Activated naive CD4-positive, alpha-beta T cell treated with Interleukin-2 at 50 U/mL for 16 hours (primary cell): ENCODE data around the gene MMP28.
A peak's percentile ranks its signal among the peaks of the same experiment; 100 is the strongest.

Source experiments
- DNase-seq: peaks from one replicate; pipeline ENCODE4 v3.0.0-alpha.2; 2020

The MMP28 gene

GRCh38 chr17:35795007-35795870, at the start of gene MMP28:
Gene MMP28 (minus strand): TSS chr17:35795641. CDS start chr17:35795377, 264 bp downstream.
- DNase-seq, result peak; percentile 40

GRCh38 chr17:35844547-35844946, 49.1 kb upstream of the MMP28 start:
- DNase-seq, result no peak

GRCh38 chr17:35843698-35844097, 48.3 kb upstream of the MMP28 start:
- no peak for DNase-seq

- no peak for DNase-seq
Observed at GRCh38 chr17:35842239-35842638, 46.8 kb upstream of the MMP28 start.

GRCh38 chr17:35841505-35841904, 46.1 kb upstream of the MMP28 start:
- DNase-seq, result no peak

- no peak for DNase-seq
Observed at GRCh38 chr17:35841101-35841500, 45.7 kb upstream of the MMP28 start.

- no peak for DNase-seq
Observed at GRCh38 chr17:35825206-35825605, 29.8 kb upstream of the MMP28 start.

- no peak for DNase-seq
Observed at GRCh38 chr17:35821308-35821707, 25.9 kb upstream of the MMP28 start.

GRCh38 chr17:35819455-35819854, 24.0 kb upstream of the MMP28 start:
- DNase-seq, result no peak

GRCh38 chr17:35817196-35817595, 21.8 kb upstream of the MMP28 start:
- no peak for DNase-seq

GRCh38 chr17:35816723-35817122, 21.3 kb upstream of the MMP28 start:
- no peak for DNase-seq

- no peak for DNase-seq
Observed at GRCh38 chr17:35812456-35812855, 17.0 kb upstream of the MMP28 start.

- no peak for DNase-seq
Observed at GRCh38 chr17:35811759-35812158, 16.3 kb upstream of the MMP28 start.

- no peak for DNase-seq
Observed at GRCh38 chr17:35809855-35810461, 14.5 kb upstream of the MMP28 start.

- DNase-seq, result peak; percentile 97
Observed at GRCh38 chr17:35808962-35809854, 13.8 kb upstream of the MMP28 start, which contains the start of gene TAF15. Gene TAF15 (plus strand): TSS chr17:35809484. CDS start chr17:35809570, 86 bp downstream.

- DNase-seq, result no peak
Observed at GRCh38 chr17:35808240-35808961, 13.0 kb upstream of the MMP28 start.

GRCh38 chr17:35807371-35808144, 12.1 kb upstream of the MMP28 start:
- no peak for DNase-seq

- DNase-seq, result peak; percentile 29
Observed at GRCh38 chr17:35804658-35805192, 9.3 kb upstream of the MMP28 start.

GRCh38 chr17:35801583-35802224, 6.3 kb upstream of the MMP28 start:
- DNase-seq, result no peak

- DNase-seq, result no peak
Observed at GRCh38 chr17:35799942-35800341, 4.5 kb upstream of the MMP28 start.

- no peak for DNase-seq
Observed at GRCh38 chr17:35797918-35798317, 2.5 kb upstream of the MMP28 start.
